Stimulated activated naive B cell treated with anti-CD40 and anti-IgM and Interleukin-4, amounts not matched to agents 10 μg/mL and 1 μg/mL and 100 μg/mL, for 72 hours (primary cell): Measurements from ENCODE around the gene MTMR10.

Experiments
- ATAC-seq, 2 donors: fragments of 150-1000 bp; cut with Tn5 transposase; replicated peaks; 2 replicates each; pipeline ENCODE4 v1.10.0; 2021; ENCODE audit warnings: moderate library complexity in 1 of 2
- DNase-seq: peaks from one replicate; pipeline ENCODE4 v3.0.0; 2021
- H3K27ac Mint-ChIP-seq: one replicate; pipeline ENCODE4 v1.8.0; 2022; ENCODE audit warnings: mild to moderate bottlenecking, mixed read lengths
- H3K27me3 Mint-ChIP-seq, 2 donors: one replicate each; pipeline ENCODE4 v1.8.0; 2022; ENCODE audit warnings: mixed read lengths in 2 of 2
- H3K36me3 Mint-ChIP-seq, 2 donors: one replicate each; pipeline ENCODE4 v1.8.0; 2022; ENCODE audit warnings: mixed read lengths in 2 of 2, mild to moderate bottlenecking in 1 of 2
- H3K4me1 Mint-ChIP-seq, 2 donors: one replicate each; pipeline ENCODE4 v1.8.0; 2022; ENCODE audit warnings: mixed read lengths in 2 of 2, mild to moderate bottlenecking in 1 of 2
- H3K4me3 Mint-ChIP-seq, 2 donors: one replicate each; pipeline ENCODE4 v1.8.0; 2022; ENCODE audit warnings: mild to moderate bottlenecking in 2 of 2, mixed read lengths in 2 of 2, moderate library complexity in 1 of 2
- H3K9me3 Mint-ChIP-seq, 2 donors: one replicate each; pipeline ENCODE4 v1.8.0; 2022; ENCODE audit warnings: mixed read lengths in 2 of 2, mild to moderate bottlenecking in 1 of 2

The MTMR10 gene

GRCh38 chr15:30997270-30997669 is 5.8 kb upstream of the MTMR10 start:
- H3K9me3 Mint-ChIP-seq = no peaks in the 10 kb centered on the region
- no peak for DNase-seq
- H3K4me3 Mint-ChIP-seq = no peak overlapping the region
- ATAC-seq = peak in 1 of 2 donors; percentile 34
- peaks cover 0 to 2% of the 10 kb centered on the region in 2 donors for H3K36me3 Mint-ChIP-seq
- peaks cover 16 to 18% of the 10 kb centered on the region in 2 donors for H3K4me1 Mint-ChIP-seq
- H3K27me3 Mint-ChIP-seq = no peaks in the 10 kb centered on the region
- H3K27ac Mint-ChIP-seq = no peak overlapping the region

GRCh38 chr15:30992249-30992864 is 929 bp upstream of the MTMR10 start:
- Mint-ChIP-seq H3K9me3 (no peaks in the 10 kb centered on the region), H3K4me3 (peak overlapping the region; percentile 89 to 100), H3K27me3 (no peaks in the 10 kb centered on the region), H3K36me3 (peaks cover 5 to 10% of the 10 kb centered on the region in 2 donors), H3K4me1 (peaks cover 17 to 28% of the 10 kb centered on the region in 2 donors), H3K27ac (peak overlapping the region; percentile 93)
- DNase-seq = no peak
- ATAC-seq = no peak

- H3K4me3 Mint-ChIP-seq = peak overlapping the region; percentile 97 to 100
- H3K27ac Mint-ChIP-seq = peak overlapping the region; percentile 98
- DNase-seq = no peak
- peaks cover 23 to 38% of the 10 kb centered on the region in 2 donors for H3K4me1 Mint-ChIP-seq
- no peaks in the 10 kb centered on the region for H3K9me3 Mint-ChIP-seq
- no peaks in the 10 kb centered on the region for H3K27me3 Mint-ChIP-seq
- peaks cover 12 to 18% of the 10 kb centered on the region in 2 donors for H3K36me3 Mint-ChIP-seq
- peak in 1 of 2 donors; percentile 23 for ATAC-seq
These were observed 778 bp downstream of the MTMR10 start for GRCh38 chr15:30990446-30991254.

- Mint-ChIP-seq H3K27me3 (no peaks in the 10 kb centered on the region), H3K27ac (peak overlapping the region; percentile 57), H3K36me3 (peaks cover 12 to 23% of the 10 kb centered on the region in 2 donors), H3K9me3 (no peaks in the 10 kb centered on the region), H3K4me3 (peak overlapping the region; percentile 97 to 100), H3K4me1 (peaks cover 28 to 44% of the 10 kb centered on the region in 2 donors)
- DNase-seq (no peak), ATAC-seq (no peak)
These were observed 1.4 kb downstream of the MTMR10 start for GRCh38 chr15:30990036-30990435.

- Mint-ChIP-seq H3K27me3 (no peaks in the 10 kb centered on the region), H3K4me3 (peak overlapping the region; percentile 52 to 70), H3K36me3 (peaks cover 40 to 43% of the 10 kb centered on the region in 2 donors), H3K4me1 (peaks cover 50 to 75% of the 10 kb centered on the region in 2 donors), H3K27ac (peak overlapping the region; percentile 86), H3K9me3 (no peaks in the 10 kb centered on the region)
- DNase-seq = no peak
- peak; percentile 67 to 69 for ATAC-seq
These were observed 6.3 kb downstream of the MTMR10 start for GRCh38 chr15:30985081-30985531.

- DNase-seq = no peak
- ATAC-seq = peak; percentile 61 to 64
- H3K4me1 Mint-ChIP-seq = peaks cover 51 to 75% of the 10 kb centered on the region in 2 donors
- peaks cover 44% of the 10 kb centered on the region in 2 donors for H3K36me3 Mint-ChIP-seq
- peak overlapping the region; percentile 52 to 70 for H3K4me3 Mint-ChIP-seq
- peaks cover 0 to 1% of the 10 kb centered on the region in 2 donors for H3K9me3 Mint-ChIP-seq
- H3K27me3 Mint-ChIP-seq = no peaks in the 10 kb centered on the region
- peak overlapping the region; percentile 86 for H3K27ac Mint-ChIP-seq
These were observed 6.9 kb downstream of the MTMR10 start for GRCh38 chr15:30984542-30984941.

- Mint-ChIP-seq H3K9me3 (peaks cover 2 to 5% of the 10 kb centered on the region in 2 donors), H3K4me3 (peak overlapping the region; percentile 52 to 70), H3K36me3 (peaks cover 47 to 49% of the 10 kb centered on the region in 2 donors), H3K27ac (peak overlapping the region; percentile 86), H3K27me3 (no peaks in the 10 kb centered on the region), H3K4me1 (peaks cover 54 to 78% of the 10 kb centered on the region in 2 donors)
- DNase-seq = no peak
- no peak for ATAC-seq
These were observed 7.3 kb downstream of the MTMR10 start for GRCh38 chr15:30984118-30984517.

GRCh38 chr15:30979457-30979856 is 12.0 kb downstream of the MTMR10 start:
- Mint-ChIP-seq H3K4me1 (peaks cover 40 to 64% of the 10 kb centered on the region in 2 donors), H3K4me3 (peak overlapping the region in 1 of 2 donors; percentile 14), H3K36me3 (peaks cover 33 to 36% of the 10 kb centered on the region in 2 donors), H3K27me3 (no peaks in the 10 kb centered on the region), H3K27ac (peak overlapping the region; percentile 86), H3K9me3 (peaks cover 2 to 5% of the 10 kb centered on the region in 2 donors)
- DNase-seq (no peak), ATAC-seq (peak; percentile 71 to 80)

- H3K27me3 Mint-ChIP-seq = no peaks in the 10 kb centered on the region
- no peak for DNase-seq
- peaks cover 31 to 56% of the 10 kb centered on the region in 2 donors for H3K4me1 Mint-ChIP-seq
- peaks cover 37 to 41% of the 10 kb centered on the region in 2 donors for H3K36me3 Mint-ChIP-seq
- H3K4me3 Mint-ChIP-seq = no peak overlapping the region
- no peak for ATAC-seq
- peaks cover 2 to 5% of the 10 kb centered on the region in 2 donors for H3K9me3 Mint-ChIP-seq
- no peak overlapping the region for H3K27ac Mint-ChIP-seq
These were observed 13.1 kb downstream of the MTMR10 start for GRCh38 chr15:30978328-30978727.

GRCh38 chr15:30974112-30974511 is 17.3 kb downstream of the MTMR10 start:
- H3K36me3 Mint-ChIP-seq = peaks cover 25 to 31% of the 10 kb centered on the region in 2 donors

GRCh38 chr15:30973379-30973778 is 18.0 kb downstream of the MTMR10 start:
- H3K9me3 Mint-ChIP-seq = no peaks in the 10 kb centered on the region
- H3K4me3 Mint-ChIP-seq = no peak overlapping the region
- H3K27me3 Mint-ChIP-seq = no peaks in the 10 kb centered on the region
- peaks cover 22 to 29% of the 10 kb centered on the region in 2 donors for H3K36me3 Mint-ChIP-seq
- peaks cover 20 to 46% of the 10 kb centered on the region in 2 donors for H3K4me1 Mint-ChIP-seq
- H3K27ac Mint-ChIP-seq = no peak overlapping the region
- DNase-seq = no peak
- no peak for ATAC-seq

More at GRCh38 chr15:30974112-30974511, 17.3 kb downstream of the MTMR10 start:
- ATAC-seq (no peak), DNase-seq (no peak)
- H3K4me1 Mint-ChIP-seq = peaks cover 21 to 48% of the 10 kb centered on the region in 2 donors
- H3K9me3 Mint-ChIP-seq = no peaks in the 10 kb centered on the region
- no peaks in the 10 kb centered on the region for H3K27me3 Mint-ChIP-seq
- H3K4me3 Mint-ChIP-seq = no peak overlapping the region
- H3K27ac Mint-ChIP-seq = no peak overlapping the region

- Mint-ChIP-seq H3K27ac (peak overlapping the region; percentile 57), H3K36me3 (peaks cover 24 to 31% of the 10 kb centered on the region in 2 donors)
- no peak for ATAC-seq
These were observed 21.7 kb downstream of the MTMR10 start for GRCh38 chr15:30969724-30970123.

GRCh38 chr15:30963681-30964080 is 27.7 kb downstream of the MTMR10 start:
- ATAC-seq = no peak
- no peaks in the 10 kb centered on the region for H3K9me3 Mint-ChIP-seq
- no peak overlapping the region for H3K4me3 Mint-ChIP-seq
- peaks cover 21 to 34% of the 10 kb centered on the region in 2 donors for H3K36me3 Mint-ChIP-seq
- H3K4me1 Mint-ChIP-seq = peaks cover 18 to 23% of the 10 kb centered on the region in 2 donors
- no peaks in the 10 kb centered on the region for H3K27me3 Mint-ChIP-seq
- DNase-seq = no peak
- H3K27ac Mint-ChIP-seq = no peak overlapping the region

More at GRCh38 chr15:30969724-30970123, 21.7 kb downstream of the MTMR10 start:
- Mint-ChIP-seq H3K4me3 (no peak overlapping the region), H3K9me3 (no peaks in the 10 kb centered on the region), H3K4me1 (peaks cover 17 to 37% of the 10 kb centered on the region in 2 donors), H3K27me3 (no peaks in the 10 kb centered on the region)
- no peak for DNase-seq

GRCh38 chr15:30962659-30963058 is 28.8 kb downstream of the MTMR10 start:
- Mint-ChIP-seq H3K4me1 (peaks cover 21 to 25% of the 10 kb centered on the region in 2 donors), H3K27ac (peak overlapping the region; percentile 89), H3K9me3 (no peaks in the 10 kb centered on the region), H3K36me3 (peaks cover 26 to 38% of the 10 kb centered on the region in 2 donors), H3K4me3 (no peak overlapping the region), H3K27me3 (no peaks in the 10 kb centered on the region)
- no peak for DNase-seq
- no peak for ATAC-seq
